NCI-H2081 treated with DMSO at 0.1 percent for 48 hours (cell line): ENCODE results near the gene NR2F1.

Experiments used
- DNase-seq: peaks from one replicate; lab custom pipeline; 2025; lab: John Stamatoyannopoulos, UW

The NR2F1 gene

GRCh38 chr5:93591323-93591945, 8.4 kb downstream of the NR2F1 start:
- no peak for DNase-seq

DNA sequence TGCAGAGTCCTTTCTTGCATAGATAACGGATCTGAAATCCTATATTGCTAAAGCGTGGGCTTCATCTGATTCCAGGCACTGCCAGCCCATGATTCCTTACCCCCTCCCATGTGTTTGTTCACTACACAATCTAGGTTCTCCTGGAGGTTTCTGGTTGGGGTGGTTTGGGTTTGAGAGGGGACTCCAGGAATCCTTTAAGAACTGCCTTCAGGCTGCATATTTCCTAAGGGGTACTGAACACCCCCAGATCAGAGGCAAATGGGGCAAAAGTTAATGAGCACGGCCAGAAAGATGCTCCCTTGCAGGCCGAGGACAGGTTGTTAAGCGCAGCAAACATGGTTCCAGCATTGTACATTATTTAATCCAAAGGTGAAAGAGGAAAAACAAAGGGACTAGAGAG, 9.9 kb downstream of the NR2F1 start:
- no peak for DNase-seq

- DNase-seq, result no peak
Measured at GRCh38 chr5:93593476-93594131, 10.6 kb downstream of the NR2F1 start.

GRCh38 chr5:93594591-93595419, 11.8 kb downstream of the NR2F1 start:
- DNase-seq, result no peak

GRCh38 chr5:93595420-93596147, 12.6 kb downstream of the NR2F1 start:
- DNase-seq, result no peak

DNA sequence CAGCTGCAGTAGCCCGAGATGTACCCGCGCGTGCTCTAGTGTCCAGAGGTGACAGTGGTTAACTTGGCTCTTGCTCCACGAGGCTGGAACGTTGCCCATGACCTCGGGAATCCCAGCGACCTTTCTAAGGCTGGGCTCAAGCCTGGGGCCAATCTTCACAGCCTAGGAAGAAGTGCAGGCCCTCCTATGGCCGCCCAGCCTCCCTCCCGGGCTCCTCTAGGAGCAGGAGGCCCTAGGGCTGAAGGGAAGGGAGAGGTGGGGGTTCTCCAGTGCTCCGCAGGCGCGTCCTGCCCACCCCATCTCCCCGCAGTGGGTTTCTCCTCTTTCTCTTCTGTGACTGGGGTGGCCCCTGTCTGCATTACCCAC, 13.3 kb downstream of the NR2F1 start:
- DNase-seq, result no peak

DNA sequence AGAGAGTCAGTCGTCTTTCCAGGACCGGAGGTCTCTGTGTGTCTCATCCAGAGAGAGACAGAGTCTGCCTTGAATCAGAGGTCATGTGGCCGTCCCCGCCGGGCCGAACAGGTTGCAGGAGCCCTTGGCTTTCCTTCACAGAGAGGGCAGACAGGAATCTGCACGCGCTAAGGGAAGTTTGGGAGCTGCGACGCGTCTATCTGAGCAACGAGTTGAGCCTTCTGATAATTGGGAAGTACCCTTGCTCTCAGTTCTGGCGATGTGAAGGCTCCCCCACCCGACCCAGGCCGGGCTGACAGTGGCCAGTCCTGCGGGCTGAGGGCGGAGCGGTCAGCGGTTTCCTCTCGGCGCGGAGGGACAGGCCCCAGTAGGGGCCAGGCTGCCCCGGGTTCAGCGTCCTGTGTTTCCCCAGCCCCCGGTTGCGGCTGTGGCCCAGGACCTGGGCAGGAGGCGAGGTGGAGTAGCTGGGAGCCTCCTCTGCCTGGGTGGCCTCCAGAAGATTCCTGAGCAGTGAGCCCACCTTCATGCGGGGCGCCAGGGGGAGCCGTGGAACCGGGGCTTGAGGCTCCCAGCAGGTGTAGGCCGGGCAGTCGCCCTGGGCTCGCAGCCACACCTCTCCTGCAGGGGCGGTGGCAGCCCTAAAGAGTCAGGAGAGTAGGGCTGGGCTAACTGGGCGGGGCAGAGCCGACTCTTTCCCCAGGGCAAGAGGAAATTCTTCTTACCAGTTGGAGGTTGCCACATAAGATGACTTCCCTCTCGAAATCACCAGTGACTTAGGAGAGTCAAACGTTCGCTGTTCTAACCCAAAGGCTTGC, 13.9 kb downstream of the NR2F1 start:
- no peak for DNase-seq

- no peak for DNase-seq
Measured at GRCh38 chr5:93598091-93599000, 15.3 kb downstream of the NR2F1 start.

GRCh38 chr5:93599001-93599379, 16.0 kb downstream of the NR2F1 start:
- no peak for DNase-seq

GRCh38 chr5:93599399-93600120, 16.5 kb downstream of the NR2F1 start:
- no peak for DNase-seq

DNA sequence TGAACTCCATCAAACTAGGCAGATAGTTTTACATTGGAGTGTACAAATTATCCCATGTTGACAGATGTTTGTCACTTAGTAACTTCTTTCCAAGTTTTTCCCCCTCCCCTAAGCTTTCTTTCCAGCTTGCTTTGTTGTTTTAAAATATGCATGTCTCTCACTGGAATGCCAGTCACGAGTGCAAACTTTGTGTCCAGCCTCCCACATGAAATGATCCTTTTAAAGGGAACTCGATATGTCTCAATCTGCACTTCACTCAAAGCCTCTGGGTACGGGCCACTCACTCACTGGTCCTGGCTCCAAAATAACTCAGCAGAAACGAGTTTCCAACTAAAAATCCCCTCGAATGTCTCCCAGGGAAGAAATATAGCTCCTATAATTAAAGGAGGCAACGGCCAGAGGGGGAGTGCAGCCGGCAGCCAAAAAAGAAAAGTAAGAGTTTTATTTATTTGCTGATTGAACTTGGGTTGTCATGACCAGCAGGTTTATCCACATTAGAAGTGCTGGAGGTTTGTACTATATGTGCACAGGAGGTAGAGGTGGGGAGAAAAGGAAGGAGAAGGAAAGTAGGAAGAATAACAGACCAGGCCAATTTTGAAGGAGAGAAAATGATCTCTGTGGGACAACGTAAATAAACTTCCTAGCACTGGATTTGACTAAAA, 17.5 kb downstream of the NR2F1 start:
- DNase-seq, result no peak

- DNase-seq, result no peak
Measured at GRCh38 chr5:93601071-93601801, 18.2 kb downstream of the NR2F1 start.

DNA sequence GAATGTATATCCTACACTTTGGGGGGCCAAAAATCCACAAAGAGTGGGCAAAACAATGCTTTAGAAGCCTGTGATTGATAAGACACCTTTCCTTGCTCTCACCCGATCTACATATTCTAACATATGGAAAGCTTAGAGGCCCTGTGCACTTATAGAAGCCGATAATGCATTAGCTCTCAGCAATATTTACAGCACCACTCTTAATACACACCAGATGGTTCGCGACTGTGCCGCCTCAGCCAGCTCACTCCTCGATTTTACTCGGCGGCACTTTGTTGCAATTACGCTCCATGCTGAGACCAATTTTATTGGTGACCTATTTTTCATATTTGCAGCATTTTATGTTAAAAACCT, 18.8 kb downstream of the NR2F1 start:
- no peak for DNase-seq

DNA sequence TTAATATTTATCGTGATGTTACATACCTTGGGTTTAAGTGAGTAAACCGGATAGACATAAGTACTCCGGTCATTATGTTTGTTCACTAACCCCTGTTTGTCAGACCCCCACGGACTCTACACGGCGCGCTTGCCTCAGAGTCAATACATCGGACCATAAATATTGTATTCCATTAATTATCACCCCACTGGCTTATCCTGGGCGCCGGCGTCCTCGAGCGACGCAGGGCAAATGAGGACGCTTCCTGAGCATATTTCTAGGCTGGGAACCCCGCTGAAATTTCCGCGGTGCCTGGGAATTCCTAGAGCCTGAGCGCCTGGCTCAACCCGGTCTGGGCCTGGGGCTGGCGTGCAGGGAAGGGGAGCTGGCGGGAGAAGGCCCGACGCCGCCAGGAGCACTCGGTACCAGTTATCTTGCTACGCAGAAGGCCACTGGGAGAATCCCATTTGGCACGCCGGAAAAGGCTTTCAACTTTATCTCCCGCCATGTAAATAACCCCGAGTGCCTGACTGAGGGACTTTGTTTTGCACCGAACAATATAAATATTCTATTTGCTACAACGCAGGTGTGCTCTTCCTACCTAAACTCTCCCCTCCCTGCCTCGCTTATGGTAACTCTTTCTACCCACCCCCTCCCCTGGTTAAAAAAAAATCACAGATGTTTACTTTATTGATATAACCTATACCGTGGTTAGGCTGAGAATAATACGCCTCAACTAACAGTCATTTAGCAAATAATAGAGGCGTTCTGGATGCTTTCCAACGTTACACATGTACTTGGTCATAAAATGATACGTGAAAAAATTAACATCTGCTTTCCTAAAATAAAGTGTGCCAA, 19.4 kb downstream of the NR2F1 start:
- no peak for DNase-seq

- DNase-seq, result no peak
Measured at GRCh38 chr5:93603078-93603792, 20.2 kb downstream of the NR2F1 start.

DNA sequence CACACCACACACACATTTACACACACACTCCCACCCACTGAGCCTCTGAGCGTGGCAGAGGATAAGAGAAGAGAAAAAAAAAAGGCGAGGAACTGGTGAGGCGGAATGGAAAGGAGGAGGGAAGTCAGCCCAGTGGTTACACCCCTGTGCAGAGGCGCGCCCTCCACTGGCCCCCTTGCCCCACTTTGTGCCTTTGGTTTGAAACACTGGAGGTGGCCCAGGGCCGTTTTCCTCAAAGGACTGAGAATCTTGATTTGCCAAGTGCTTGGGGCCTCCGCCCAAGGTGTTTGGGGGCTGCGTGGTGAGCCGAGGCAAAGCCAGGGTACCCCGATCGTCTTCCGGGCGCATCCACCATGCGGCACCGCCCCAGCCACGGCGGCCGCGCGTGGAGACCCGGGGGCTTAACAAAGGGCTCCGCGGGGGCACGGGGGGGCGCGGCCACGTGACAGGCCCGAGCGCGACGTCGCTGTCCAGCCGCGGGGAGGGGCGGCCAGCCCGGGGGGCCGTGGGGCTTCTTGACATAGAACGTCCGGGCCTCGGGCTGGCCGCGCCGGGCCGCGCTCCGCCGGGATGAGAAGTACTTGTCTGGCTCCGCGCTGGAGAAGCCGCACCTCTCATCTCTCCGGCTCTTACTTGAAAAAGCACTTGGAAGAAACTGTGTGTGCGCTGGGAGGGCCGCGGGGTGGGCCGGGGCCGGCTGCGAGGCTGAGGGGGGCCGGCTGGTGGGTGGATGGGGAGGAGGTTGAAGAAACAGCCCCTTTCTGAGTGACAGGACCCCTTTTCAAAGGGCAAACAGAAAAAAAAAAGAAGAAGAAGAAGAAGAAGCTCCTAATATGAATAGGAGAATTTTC, 21.0 kb downstream of the NR2F1 start:
- DNase-seq, result no peak
